ENCODE data around the gene CRB3. TPM values are rescaled to one million over a fixed set of nuclear protein-coding genes. Genes with fewer than 3 reads are reported as not detected.

Gene CRB3
- total and polyA plus RNA-seq, 12 donors = 0.28 TPM; not detected in 11

DNA sequence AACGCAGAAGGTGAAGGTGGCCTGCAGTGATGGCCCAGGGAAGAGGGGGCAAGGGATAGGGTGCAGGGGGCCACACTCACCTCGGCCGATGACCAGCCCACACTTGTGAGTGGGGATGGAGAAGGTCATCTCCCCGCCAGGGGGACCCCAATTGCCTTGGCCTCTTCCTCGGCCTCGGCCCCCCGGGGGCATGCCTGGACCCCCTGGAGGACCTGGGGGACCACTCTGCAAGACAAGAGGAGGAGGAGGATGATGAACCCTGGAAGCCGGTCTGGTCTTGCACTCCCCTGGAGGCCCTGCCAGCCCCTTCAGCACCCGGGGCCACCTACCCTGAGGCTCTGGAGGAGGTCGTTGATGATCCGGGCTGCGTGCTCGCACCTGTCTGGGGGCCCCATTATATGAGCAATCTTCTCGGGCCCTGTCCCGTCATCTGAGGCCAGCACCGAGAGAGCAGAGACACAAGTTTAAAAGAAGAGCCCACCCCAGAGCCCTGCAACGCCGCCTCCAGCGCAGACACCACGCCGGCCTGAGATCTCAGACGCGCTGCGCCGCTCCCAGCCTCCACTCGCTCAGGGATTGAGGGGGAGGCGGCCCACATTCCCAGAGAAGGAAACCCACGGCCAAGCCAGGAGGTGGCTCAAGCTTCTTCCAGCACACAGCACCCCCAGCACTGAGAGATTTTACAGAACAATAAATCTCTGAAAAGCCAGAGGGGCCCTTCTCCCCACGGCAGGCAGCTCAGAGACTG, 47.2 kb upstream of the CRB3 start:
- H3K36me3 ChIP-seq = peaks cover 10 to 88% (median 63%) of the 10 kb centered on the region in 9 donors
- no peaks in the 10 kb centered on the region for H3K27me3 ChIP-seq
- H3K4me1 ChIP-seq = peaks cover 0 to 42% (median 5%) of the 10 kb centered on the region in 9 donors
- intact Hi-C loops (cut with DNase I) = loop anchor here in 1 of 10 donors (10.0 kb wide), 1 partner anchor 192 kb away; no protein-coding TSS in a partner anchor
- 93 to 94% methylated on average over 29 of the region's 29 CpGs for WGBS, 2 donors
- no peak overlapping the region for H3K27ac ChIP-seq
- peak in 1 of 8 donors; percentile 13 for ATAC-seq
- no peak for DNase-seq
- no peak overlapping the region for H3K4me3 ChIP-seq
- no peaks in the 10 kb centered on the region for H3K9me3 ChIP-seq
- TF ChIP-seq CTCF (IDR thresholded peaks at IDR 0.05) = no peak

- Histone ChIP-seq H3K9me3 (no peaks in the 10 kb centered on the region), H3K36me3 (peaks cover 10 to 94% (median 63%) of the 10 kb centered on the region in 9 donors), H3K27me3 (no peaks in the 10 kb centered on the region), H3K4me1 (peaks cover 4 to 44% (median 13%) of the 10 kb centered on the region in 9 donors), H3K27ac (no peak overlapping the region), H3K4me3 (no peak overlapping the region)
- DNase-seq (no peak), ATAC-seq (peak in 6 of 8 donors; percentile 37 to 67 (median 56))
- peak in 8 of 9 donors; percentile 22 to 58 (median 46) for TF ChIP-seq CTCF (IDR thresholded peaks at IDR 0.05)
- WGBS, 2 donors = 71 to 77% methylated on average over 33 of the region's 33 CpGs
- intact Hi-C loops (cut with DNase I) = loop anchor here in 1 of 10 donors (10.0 kb wide), 1 partner anchor 193 kb away; no protein-coding TSS in a partner anchor
Observed at GRCh38 chr19:6417713-6418561, 46.1 kb upstream of the CRB3 start.

GRCh38 chr19:6418562-6418932, 45.5 kb upstream of the CRB3 start:
- TF ChIP-seq CTCF (IDR thresholded peaks at IDR 0.05) = no peak
- DNase-seq = no peak
- Histone ChIP-seq H3K9me3 (no peaks in the 10 kb centered on the region), H3K4me1 (peaks cover 10 to 45% (median 18%) of the 10 kb centered on the region in 9 donors), H3K27me3 (no peaks in the 10 kb centered on the region), H3K4me3 (no peak overlapping the region), H3K27ac (no peak overlapping the region), H3K36me3 (peaks cover 10 to 89% (median 63%) of the 10 kb centered on the region in 9 donors)
- WGBS, 2 donors = 91% methylated on average over 19 of the region's 19 CpGs
- intact Hi-C loops (cut with DNase I) = loop anchor here in 1 of 10 donors (10.0 kb wide), 1 partner anchor 194 kb away; no protein-coding TSS in a partner anchor
- ATAC-seq = no peak
